Measurements from ENCODE around the gene CDC42BPB.

The CDC42BPB gene

GRCh38 chr14:103089386-103090335 lies 32.3 kb upstream of the CDC42BPB start:
- Histone ChIP-seq H2AFZ (no peak overlapping the region), H3K9me3 (ENCODE audit: control insufficient read depth, low read length) (no peaks in the 10 kb centered on the region), H3K4me3 (ENCODE audit: low read depth, low read length) (no peak overlapping the region), H3K9ac (no peak overlapping the region), H3K4me1 (no peaks in the 10 kb centered on the region), H3K79me2 (no peaks in the 10 kb centered on the region), H3K27me3 (ENCODE audit: control insufficient read depth, insufficient read depth, low read length) (no peaks in the 10 kb centered on the region), H3K36me3 (ENCODE audit: control insufficient read depth, insufficient read depth, low read length) (no peaks in the 10 kb centered on the region), H3K4me2 (ENCODE audit: low read length) (no peak overlapping the region), H3K27ac (no peak overlapping the region)
- TF ChIP-seq CTCF (IDR thresholded peaks at IDR 0.05) = no peak

- H3K4me1 ChIP-seq = no peaks in the 10 kb centered on the region
- no peak overlapping the region for H3K4me3 ChIP-seq (ENCODE audit: low read depth, low read length)
- H3K27ac ChIP-seq = no peak overlapping the region
- no peaks in the 10 kb centered on the region for H3K79me2 ChIP-seq
- no peak overlapping the region for H3K4me2 ChIP-seq (ENCODE audit: low read length)
- H3K27me3 ChIP-seq (ENCODE audit: control insufficient read depth, insufficient read depth, low read length) = no peaks in the 10 kb centered on the region
- H3K9ac ChIP-seq = no peak overlapping the region
- H3K36me3 ChIP-seq (ENCODE audit: control insufficient read depth, insufficient read depth, low read length) = no peaks in the 10 kb centered on the region
- no peak for TF ChIP-seq CTCF (IDR thresholded peaks at IDR 0.05)
- no peak overlapping the region for H2AFZ ChIP-seq
- H3K9me3 ChIP-seq (ENCODE audit: control insufficient read depth, low read length) = no peaks in the 10 kb centered on the region
Observed at GRCh38 chr14:103088921-103089320, 31.6 kb upstream of the CDC42BPB start.

GRCh38 chr14:103087343-103087835 lies 30.0 kb upstream of the CDC42BPB start:
- Histone ChIP-seq H3K79me2 (no peaks in the 10 kb centered on the region), H3K4me2 (ENCODE audit: low read length) (no peak overlapping the region), H3K27ac (no peak overlapping the region), H3K9ac (no peak overlapping the region), H3K36me3 (ENCODE audit: control insufficient read depth, insufficient read depth, low read length) (no peaks in the 10 kb centered on the region), H2AFZ (no peak overlapping the region), H3K4me1 (no peaks in the 10 kb centered on the region), H3K4me3 (ENCODE audit: low read depth, low read length) (no peak overlapping the region), H3K9me3 (ENCODE audit: control insufficient read depth, low read length) (no peaks in the 10 kb centered on the region), H3K27me3 (ENCODE audit: control insufficient read depth, insufficient read depth, low read length) (no peaks in the 10 kb centered on the region)
- TF ChIP-seq CTCF (IDR thresholded peaks at IDR 0.05) = no peak

- H3K9me3 ChIP-seq (ENCODE audit: control insufficient read depth, low read length) = no peaks in the 10 kb centered on the region
- no peaks in the 10 kb centered on the region for H3K79me2 ChIP-seq
- H3K4me2 ChIP-seq (ENCODE audit: low read length) = no peak overlapping the region
- H3K4me3 ChIP-seq (ENCODE audit: low read depth, low read length) = no peak overlapping the region
- H3K4me1 ChIP-seq = no peaks in the 10 kb centered on the region
- no peak for TF ChIP-seq CTCF (IDR thresholded peaks at IDR 0.05)
- no peak overlapping the region for H2AFZ ChIP-seq
- no peaks in the 10 kb centered on the region for H3K27me3 ChIP-seq (ENCODE audit: control insufficient read depth, insufficient read depth, low read length)
- H3K9ac ChIP-seq = no peak overlapping the region
- H3K27ac ChIP-seq = no peak overlapping the region
- no peaks in the 10 kb centered on the region for H3K36me3 ChIP-seq (ENCODE audit: control insufficient read depth, insufficient read depth, low read length)
Observed at GRCh38 chr14:103086771-103087342, 29.5 kb upstream of the CDC42BPB start.

All from parathyroid adenoma (tissue), 2 donors.